Stimulated activated CD8-positive, alpha-beta memory T cell treated with anti-CD3 and anti-CD28 coated beads, Interleukin-4, amount 100 ng/mL, for 48 hours (primary cell): ENCODE results near the gene STEAP2.

Experiments used
- DNase-seq: peaks from one replicate; pipeline ENCODE4 v3.0.0-alpha.2; 2020

The STEAP2 gene

GRCh38 chr7:90194911-90195809 is 16.4 kb upstream of the STEAP2 start:
- DNase-seq: no peak

- DNase-seq: no peak
These were observed 9.9 kb upstream of the STEAP2 start for GRCh38 chr7:90201500-90202195.

GRCh38 chr7:90207956-90208355 is 3.6 kb upstream of the STEAP2 start:
- no peak for DNase-seq

DNA sequence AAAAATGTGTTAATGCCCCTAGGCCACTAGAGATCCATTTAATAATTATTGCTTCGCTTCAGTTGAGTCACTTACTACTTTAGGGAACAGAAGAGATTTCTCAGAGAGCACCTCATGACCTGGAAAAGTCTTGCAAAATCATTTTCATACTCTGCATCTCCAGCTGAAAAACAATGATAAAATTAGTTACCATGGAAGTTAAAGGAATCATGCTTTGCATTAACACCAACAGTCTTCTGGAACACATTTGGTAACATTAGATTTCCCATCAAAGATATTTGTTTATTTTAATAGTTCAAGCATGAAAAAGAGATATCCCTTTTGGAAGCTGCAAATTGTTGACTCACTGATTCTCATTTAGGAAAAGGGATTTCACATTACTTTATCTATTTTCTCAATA is 1.8 kb upstream of the STEAP2 start:
- no peak for DNase-seq

DNA sequence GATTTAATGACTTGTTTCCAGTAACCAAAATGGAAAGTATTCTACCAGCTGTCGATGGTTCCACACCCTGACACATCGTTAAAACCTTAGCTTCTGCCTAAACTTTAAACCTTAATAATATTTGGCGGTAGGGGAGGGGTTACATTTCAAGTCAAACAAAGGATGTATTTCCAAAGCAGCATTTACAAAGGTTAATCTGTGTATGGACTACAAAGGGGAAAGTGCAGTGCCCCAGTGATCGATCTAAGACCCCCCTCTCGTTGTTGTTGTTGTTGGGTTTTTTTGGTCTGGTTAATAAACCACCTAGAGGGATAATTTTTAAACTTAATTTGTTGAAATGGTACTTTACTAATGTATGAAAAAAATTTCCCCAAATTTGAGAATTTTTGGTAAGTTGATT is 1.1 kb upstream of the STEAP2 start:
- DNase-seq: no peak

- DNase-seq: no peak
These were observed 559 bp upstream of the STEAP2 start for GRCh38 chr7:90210981-90211380.

DNA sequence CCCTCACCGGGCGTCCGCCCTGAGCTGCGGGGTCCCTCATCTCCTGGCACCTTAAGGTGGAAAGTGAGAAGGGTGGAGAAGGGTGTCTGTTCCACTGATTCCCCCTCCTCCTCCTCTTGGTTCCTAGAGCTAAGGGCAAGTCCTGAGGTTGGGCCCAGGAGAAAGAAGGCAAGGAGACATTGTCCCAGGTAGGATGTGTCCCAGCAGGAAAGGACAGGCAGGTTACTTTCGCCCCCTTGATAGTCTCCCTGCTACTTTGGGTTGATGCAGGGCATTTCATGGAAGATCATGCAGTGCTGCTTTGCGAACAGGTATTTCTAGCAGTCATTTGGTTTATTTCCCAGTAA is 582 bp downstream of the STEAP2 start:
- DNase-seq: no peak

DNA sequence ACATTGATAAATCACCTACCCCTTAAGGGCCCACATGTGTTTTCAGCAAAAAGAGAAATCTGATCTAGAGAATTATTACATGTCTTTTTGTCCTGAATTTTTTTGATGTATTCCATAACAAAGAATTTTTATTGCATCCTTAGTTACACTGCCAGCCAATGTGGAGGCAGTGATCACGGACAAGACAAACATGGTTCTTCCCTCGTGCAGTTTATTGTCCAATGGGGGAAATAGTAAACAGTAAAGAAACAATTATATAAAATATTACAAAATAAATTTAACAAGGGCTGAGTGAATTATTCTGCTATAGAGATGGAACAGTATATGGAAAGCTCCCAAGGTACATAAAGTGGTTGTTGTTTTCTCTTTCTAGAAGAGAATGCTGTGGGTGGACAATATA is 2.0 kb downstream of the STEAP2 start:
- DNase-seq: no peak

- DNase-seq: no peak
These were observed 4.6 kb downstream of the STEAP2 start for GRCh38 chr7:90216080-90216674.

DNA sequence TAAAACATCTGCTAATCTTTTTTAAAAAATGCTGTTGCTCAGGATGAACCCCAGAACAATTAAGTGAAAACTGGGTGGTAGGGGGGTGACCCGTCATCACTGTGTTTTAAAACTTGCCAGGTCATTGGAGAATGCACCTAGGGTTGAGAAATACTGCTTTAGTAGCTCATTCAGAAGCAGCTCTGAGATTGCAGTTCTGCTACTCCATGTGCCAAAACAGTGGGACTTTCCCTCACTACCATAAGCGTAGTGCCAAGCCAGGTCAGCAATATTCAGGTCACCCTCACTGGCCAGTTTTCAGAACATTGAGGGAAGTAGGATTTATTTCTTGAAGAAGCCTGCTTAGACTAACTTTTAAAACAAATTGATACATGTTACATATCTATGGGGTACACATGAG is 5.2 kb downstream of the STEAP2 start:
- no peak for DNase-seq

DNA sequence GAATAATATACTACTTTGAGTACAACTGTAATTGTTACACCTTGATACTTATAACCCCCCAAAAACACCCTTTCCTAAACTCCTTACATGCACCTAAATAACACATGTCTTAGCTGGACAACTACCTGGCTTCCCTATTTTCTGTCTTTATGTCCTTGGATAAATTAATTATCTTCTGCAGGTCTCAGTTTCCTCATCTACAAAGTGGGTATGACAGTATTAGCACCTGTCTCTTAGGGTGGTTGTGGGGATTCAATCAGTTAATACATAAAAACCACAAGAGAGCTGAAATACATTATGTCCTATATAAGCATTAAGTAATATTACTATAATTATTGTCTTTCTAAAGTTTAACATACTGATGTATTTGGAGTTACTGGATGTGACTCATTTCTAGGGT is 10.8 kb downstream of the STEAP2 start:
- no peak for DNase-seq

DNA sequence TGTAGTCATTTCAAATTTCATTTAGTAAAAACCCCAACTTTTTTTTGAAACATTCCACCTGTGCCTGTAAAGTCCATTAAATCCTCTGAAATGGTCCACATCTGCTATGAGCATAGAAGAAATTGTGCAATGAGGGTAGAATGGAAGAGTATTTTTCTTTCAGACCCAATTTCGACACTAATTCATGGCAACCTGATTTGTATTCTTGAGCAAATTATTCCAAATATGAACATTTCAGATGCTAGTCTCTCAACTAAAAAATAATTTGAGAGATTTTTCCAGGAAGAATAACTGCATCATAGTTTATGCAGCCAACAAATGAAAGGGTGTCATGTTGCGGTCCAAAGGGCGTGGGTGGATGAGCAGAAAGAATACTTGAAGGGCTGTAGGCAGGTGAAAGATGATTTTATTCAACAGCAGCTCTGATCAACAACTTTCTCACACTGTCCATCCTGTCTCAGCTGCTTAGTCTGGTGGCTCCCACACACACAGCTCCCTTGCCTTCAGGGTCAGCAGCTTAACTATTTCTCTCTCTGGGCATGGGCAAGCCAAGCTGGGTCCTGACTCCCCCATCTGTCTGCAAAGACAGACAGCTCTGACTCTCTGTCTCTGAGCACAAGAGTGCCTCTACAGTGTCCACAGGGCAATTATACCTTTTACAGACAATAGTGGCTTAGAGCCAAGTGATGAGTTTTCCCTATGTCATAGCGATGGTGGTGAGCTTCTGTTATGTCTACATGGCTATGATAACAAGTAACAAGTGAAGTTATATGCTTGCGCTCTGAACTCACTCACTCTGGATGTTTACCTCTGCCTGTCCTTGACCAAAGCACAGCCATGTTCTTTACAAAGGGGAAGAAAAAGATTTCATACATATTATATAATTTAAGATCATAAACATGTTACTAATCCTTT is 11.5 kb downstream of the STEAP2 start:
- DNase-seq: no peak

GRCh38 chr7:90224195-90224594 is 12.7 kb downstream of the STEAP2 start:
- DNase-seq: no peak

DNA sequence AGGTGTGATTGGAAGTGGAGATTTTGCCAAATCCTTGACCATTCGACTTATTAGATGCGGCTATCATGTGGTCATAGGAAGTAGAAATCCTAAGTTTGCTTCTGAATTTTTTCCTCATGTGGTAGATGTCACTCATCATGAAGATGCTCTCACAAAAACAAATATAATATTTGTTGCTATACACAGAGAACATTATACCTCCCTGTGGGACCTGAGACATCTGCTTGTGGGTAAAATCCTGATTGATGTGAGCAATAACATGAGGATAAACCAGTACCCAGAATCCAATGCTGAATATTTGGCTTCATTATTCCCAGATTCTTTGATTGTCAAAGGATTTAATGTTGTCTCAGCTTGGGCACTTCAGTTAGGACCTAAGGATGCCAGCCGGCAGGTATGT is 13.6 kb downstream of the STEAP2 start:
- no peak for DNase-seq

DNA sequence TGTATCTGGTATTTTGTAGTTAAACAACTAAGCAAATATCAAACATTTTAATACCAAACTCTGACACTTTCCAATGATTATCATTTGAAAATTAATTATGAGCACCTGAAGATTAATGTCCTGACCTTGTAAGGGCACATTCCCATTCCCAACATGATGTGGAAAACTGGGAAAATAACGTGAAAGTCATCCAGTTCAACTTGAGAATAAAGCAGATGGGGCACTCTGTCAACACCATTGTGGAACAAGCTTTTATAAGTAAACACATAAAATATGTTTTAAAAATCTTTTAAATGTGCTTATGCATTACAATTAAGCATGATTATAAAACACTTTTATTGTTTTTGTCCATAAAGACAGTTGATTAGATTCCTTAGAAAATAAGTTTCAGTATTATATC is 14.1 kb downstream of the STEAP2 start:
- no peak for DNase-seq

DNA sequence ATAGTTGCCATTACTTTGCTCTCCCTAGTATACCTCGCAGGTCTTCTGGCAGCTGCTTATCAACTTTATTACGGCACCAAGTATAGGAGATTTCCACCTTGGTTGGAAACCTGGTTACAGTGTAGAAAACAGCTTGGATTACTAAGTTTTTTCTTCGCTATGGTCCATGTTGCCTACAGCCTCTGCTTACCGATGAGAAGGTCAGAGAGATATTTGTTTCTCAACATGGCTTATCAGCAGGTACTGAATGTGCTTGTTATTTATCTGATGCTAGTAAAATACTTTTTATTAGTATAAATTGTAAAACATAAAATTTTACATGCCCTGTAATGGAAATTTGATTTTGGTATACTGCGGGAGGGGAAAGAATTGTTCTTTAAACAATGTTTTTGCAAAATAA is 15.7 kb downstream of the STEAP2 start:
- no peak for DNase-seq

DNA sequence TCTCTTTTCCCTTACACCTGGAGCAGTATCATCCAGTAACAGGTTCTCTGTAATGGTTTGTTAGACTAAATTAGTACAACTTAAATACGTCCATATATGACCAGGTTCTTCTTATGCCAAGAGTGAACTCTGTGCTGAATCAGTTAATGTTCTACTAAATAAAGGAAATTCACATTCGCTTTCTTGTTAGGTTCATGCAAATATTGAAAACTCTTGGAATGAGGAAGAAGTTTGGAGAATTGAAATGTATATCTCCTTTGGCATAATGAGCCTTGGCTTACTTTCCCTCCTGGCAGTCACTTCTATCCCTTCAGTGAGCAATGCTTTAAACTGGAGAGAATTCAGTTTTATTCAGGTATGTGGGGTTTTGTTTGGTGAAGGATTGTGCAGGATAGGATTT is 18.1 kb downstream of the STEAP2 start:
- no peak for DNase-seq

GRCh38 chr7:90230834-90231233 is 19.3 kb downstream of the STEAP2 start:
- no peak for DNase-seq

DNA sequence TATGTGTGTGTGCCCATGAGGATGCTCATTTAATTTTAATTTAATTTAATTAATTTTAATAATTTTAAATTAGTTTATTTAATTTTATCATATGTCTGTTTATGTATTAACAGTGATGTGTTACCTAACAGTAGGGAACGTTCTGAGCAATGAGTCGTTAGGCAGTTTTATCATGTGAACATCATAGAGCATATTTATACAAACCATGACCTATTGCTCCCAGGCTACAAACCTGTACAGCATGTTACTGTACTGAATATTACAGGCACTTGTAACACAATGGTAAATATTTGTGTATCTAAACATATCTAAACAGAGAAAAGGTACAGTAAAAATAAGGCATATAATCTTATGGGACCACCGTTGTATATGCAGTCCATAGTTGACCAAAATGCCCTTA is 19.8 kb downstream of the STEAP2 start:
- DNase-seq: no peak

- no peak for DNase-seq
These were observed 20.9 kb downstream of the STEAP2 start for GRCh38 chr7:90232430-90232829.

GRCh38 chr7:90233569-90233968 is 22.0 kb downstream of the STEAP2 start:
- no peak for DNase-seq

DNA sequence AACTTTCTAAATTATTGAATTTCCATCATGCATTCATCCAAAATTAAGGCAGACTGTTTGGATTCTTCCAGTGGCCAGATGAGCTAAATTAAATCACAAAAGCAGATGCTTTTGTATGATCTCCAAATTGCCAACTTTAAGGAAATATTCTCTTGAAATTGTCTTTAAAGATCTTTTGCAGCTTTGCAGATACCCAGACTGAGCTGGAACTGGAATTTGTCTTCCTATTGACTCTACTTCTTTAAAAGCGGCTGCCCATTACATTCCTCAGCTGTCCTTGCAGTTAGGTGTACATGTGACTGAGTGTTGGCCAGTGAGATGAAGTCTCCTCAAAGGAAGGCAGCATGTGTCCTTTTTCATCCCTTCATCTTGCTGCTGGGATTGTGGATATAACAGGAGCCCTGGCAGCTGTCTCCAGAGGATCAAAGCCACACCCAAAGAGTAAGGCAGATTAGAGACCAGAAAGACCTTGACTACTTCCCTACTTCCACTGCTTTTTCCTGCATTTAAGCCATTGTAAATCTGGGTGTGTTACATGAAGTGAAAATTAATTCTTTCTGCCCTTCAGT is 25.3 kb downstream of the STEAP2 start:
- DNase-seq: no peak

DNA sequence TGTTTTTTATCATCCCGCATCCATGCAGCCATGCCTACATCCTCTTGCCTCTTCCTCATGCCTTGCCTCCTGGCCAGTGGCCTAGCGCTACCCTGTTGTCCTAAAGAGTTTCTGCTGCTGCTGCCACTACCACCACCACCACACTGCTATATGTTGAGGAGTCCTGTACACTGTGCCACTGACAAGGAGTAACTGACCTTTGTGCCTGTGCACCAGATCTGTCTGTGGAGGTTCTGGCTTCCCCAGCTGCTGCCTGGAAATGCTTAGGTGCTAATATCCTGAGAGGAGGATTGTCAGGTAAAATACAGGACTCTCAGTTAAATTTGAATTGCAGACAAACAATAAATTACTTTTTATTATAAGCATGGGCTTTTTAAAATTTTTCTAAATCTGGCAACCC is 26.5 kb downstream of the STEAP2 start:
- no peak for DNase-seq
